Neural cell (in vitro differentiated cells): ENCODE results near the gene TFPI.

ENCODE experiments used
- CTCF ChIP-seq: fragments of 450-650 bp; IDR thresholded peaks from 2 replicates; pipeline ENCODE4 v1.5.1; 2014; ENCODE audit warnings: antibody characterized with exemption, mild to moderate bottlenecking, moderate library complexity; ENCODE audit not compliant: poor library complexity, severe bottlenecking
- EZH2 ChIP-seq: fragments of 200-600, 300-800 bp; shearing (Covaris generic), sonication (generic); IDR thresholded peaks from 2 replicates; pipeline ENCODE4 v1.6.1; 2014; ENCODE audit warnings: antibody characterized with exemption, low read length, borderline replicate concordance, mild to moderate bottlenecking; ENCODE audit not compliant: insufficient read depth, poor library complexity, severe bottlenecking

- no peak for TF ChIP-seq CTCF
- no peak for TF ChIP-seq EZH2
Measured at GRCh38 chr2:187544371-187545080, 9.7 kb downstream of the TFPI start.
